Small intestine (tissue), 7 donors: ENCODE measurements around the gene POLD1. TPM values are rescaled to one million over a fixed set of nuclear protein-coding genes. Genes with fewer than 3 reads are reported as not detected.
"Not testable (repeated sequence)": the region's sequence is repeated elsewhere in the genome, so short reads cannot be mapped to it uniquely, and the experiment has no call there.

Source experiments
- DNase-seq, 2 donors: peaks; one replicate each; pipeline versions ENCODE4 v3.0.0 to v3.0.0-alpha.2; 2013
- FAIRE-seq: peaks from 2 replicates; lab custom pipeline; 2012; peaks lifted over from hg19 to GRCh38; lab: Jason Lieb, UNC
- H3K27ac ChIP-seq, 3 donors: one replicate each; pipeline ENCODE4 v1.5.1; 2013; ENCODE audit warnings: low read length in 2 of 3, mild to moderate bottlenecking in 2 of 3, control low read depth in 1 of 3, inconsistent platforms in 1 of 3, low read depth in 1 of 3, moderate library complexity in 1 of 3
- H3K27me3 ChIP-seq, 3 donors: one replicate each; pipeline ENCODE4 v1.6.1; 2013; ENCODE audit warnings: low read length in 3 of 3, inconsistent platforms in 1 of 3; ENCODE audit not compliant: control insufficient read depth in 3 of 3, insufficient read depth in 3 of 3
- H3K36me3 ChIP-seq, 3 donors: one replicate each; pipeline ENCODE4 v1.6.1; 2013; ENCODE audit warnings: low read length in 3 of 3, inconsistent platforms in 1 of 3, low read depth in 1 of 3, mild to moderate bottlenecking in 1 of 3, moderate library complexity in 1 of 3; ENCODE audit not compliant: control insufficient read depth in 3 of 3, insufficient read depth in 2 of 3
- H3K4me1 ChIP-seq, 3 donors: one replicate each; pipeline ENCODE4 v1.6.1; 2013; ENCODE audit warnings: low read length in 2 of 3, inconsistent platforms in 1 of 3, low read depth in 1 of 3, mild to moderate bottlenecking in 1 of 3, moderate library complexity in 1 of 3; ENCODE audit not compliant: control insufficient read depth in 3 of 3, insufficient read depth in 2 of 3
- H3K4me3 ChIP-seq, 3 donors: one replicate each; pipeline ENCODE4 v1.5.1; 2013; ENCODE audit warnings: low read length in 3 of 3, control low read depth in 1 of 3, inconsistent platforms in 1 of 3, low read depth in 1 of 3, mild to moderate bottlenecking in 1 of 3, moderate library complexity in 1 of 3
- H3K9me3 ChIP-seq, 2 donors: one replicate each; pipeline ENCODE4 v1.6.1; 2013; ENCODE audit warnings: low read depth in 1 of 2, low read length in 1 of 2; ENCODE audit not compliant: control insufficient read depth in 2 of 2, insufficient read depth in 1 of 2
- WGBS, 3 donors: extraction: QIAGEN DNeasy Blood & Tissue Kit; methylation state at CpG; one replicate each; pipeline ENCODE4 v1.1.7; 2013; 5-methylcytosine and 5-hydroxymethylcytosine counted together
- polyA plus RNA-seq, 4 donors: library from polyadenylated mRNA; stranded (reverse) in 3 of 4; unstranded in 1 of 4; fragments of 200-250 nt in 3 of 4; fragments of 120-200 nt in 1 of 4; gene quantifications; one replicate each; pipeline versions ENCODE4 v1.2.1 to v1.2.3, GENCODE V29; 2013
- donor health status: healthy with polysubstance abuse.
- donor health status: control.
- donor health status: control.
- donor health status: Bipolar disorder and iron deficiency.
- donor health status: healthy.

Gene POLD1
- polyA plus RNA-seq, 4 donors, result 25.0 to 34.0 (median 30.6) TPM

- peaks cover 0 to 5% (median 4%) of the 10 kb centered on the region in 3 donors for H3K4me1 ChIP-seq
- no peak overlapping the region for H3K27ac ChIP-seq
- H3K9me3 ChIP-seq, result no peaks in the 10 kb centered on the region
- FAIRE-seq (no peak), DNase-seq (no peak)
- no peaks in the 10 kb centered on the region for H3K27me3 ChIP-seq
- 92 to 93% (median 93%) methylated on average over 56 to 58 of the region's 58 CpGs for WGBS, 3 donors
- H3K36me3 ChIP-seq, result peaks cover 13 to 69% (median 16%) of the 10 kb centered on the region in 3 donors
- H3K4me3 ChIP-seq, result no peak overlapping the region
These were observed 2.0 kb upstream of the POLD1 start for GRCh38 chr19:50381881-50382729.

- 46 to 50% (median 48%) methylated on average over 21 of the region's 21 CpGs for WGBS, 3 donors
- no peaks in the 10 kb centered on the region for H3K27me3 ChIP-seq
- H3K27ac ChIP-seq, result peak overlapping the region in 2 of 3 donors; percentile 75 to 89
- H3K36me3 ChIP-seq, result peaks cover 11 to 67% (median 12%) of the 10 kb centered on the region in 3 donors
- H3K9me3 ChIP-seq, result no peaks in the 10 kb centered on the region
- peaks cover 0 to 5% (median 4%) of the 10 kb centered on the region in 3 donors for H3K4me1 ChIP-seq
- FAIRE-seq (no peak), DNase-seq (no peak)
- peak overlapping the region in 2 of 3 donors; percentile 7 to 69 for H3K4me3 ChIP-seq
These were observed 921 bp upstream of the POLD1 start for GRCh38 chr19:50383001-50383851.

GRCh38 chr19:50384685-50385535, 763 bp downstream of the POLD1 start:
- Histone ChIP-seq H3K36me3 (peaks cover 7 to 53% (median 10%) of the 10 kb centered on the region in 3 donors), H3K4me3 (peak overlapping the region; percentile 36 to 72 (median 69)), H3K4me1 (peaks cover 0 to 5% (median 4%) of the 10 kb centered on the region in 3 donors), H3K27me3 (no peaks in the 10 kb centered on the region), H3K27ac (peak overlapping the region in 2 of 3 donors; percentile 75 to 89), H3K9me3 (no peaks in the 10 kb centered on the region)
- FAIRE-seq (no peak), DNase-seq (no peak)
- WGBS, 3 donors, result 13 to 17% (median 17%) methylated on average over 26 of the region's 26 CpGs

GRCh38 chr19:50387176-50387867, 3.2 kb downstream of the POLD1 start:
- WGBS, 3 donors, result 88 to 90% (median 89%) methylated on average over 21 of the region's 21 CpGs
- Histone ChIP-seq H3K4me3 (no peak overlapping the region), H3K36me3 (peaks cover 0 to 29% (median 7%) of the 10 kb centered on the region in 3 donors), H3K9me3 (no peaks in the 10 kb centered on the region), H3K4me1 (peaks cover 0 to 5% (median 4%) of the 10 kb centered on the region in 3 donors), H3K27ac (no peak overlapping the region), H3K27me3 (no peaks in the 10 kb centered on the region)
- no peak for FAIRE-seq
- DNase-seq, result no peak

GRCh38 chr19:50387868-50388245, 3.7 kb downstream of the POLD1 start:
- Histone ChIP-seq H3K4me3 (no peak overlapping the region), H3K9me3 (no peaks in the 10 kb centered on the region), H3K27ac (no peak overlapping the region), H3K4me1 (peaks cover 0 to 5% (median 4%) of the 10 kb centered on the region in 3 donors), H3K36me3 (peaks cover 0 to 24% (median 2%) of the 10 kb centered on the region in 3 donors), H3K27me3 (no peaks in the 10 kb centered on the region)
- WGBS, 3 donors, result 89 to 96% (median 91%) methylated on average over 8 of the region's 8 CpGs
- DNase-seq, result no peak
- no peak for FAIRE-seq

GRCh38 chr19:50390295-50390694, 6.1 kb downstream of the POLD1 start:
- not testable (repeated sequence) for H3K4me3 ChIP-seq, H3K4me1 ChIP-seq, H3K27ac ChIP-seq, DNase-seq, H3K9me3 ChIP-seq, H3K27me3 ChIP-seq, FAIRE-seq
- 93 to 95% (median 93%) methylated on average over 3 of the region's 3 CpGs for WGBS, 3 donors
- peaks cover 0 to 21% (median 0%) of the 10 kb centered on the region in 3 donors for H3K36me3 ChIP-seq

GRCh38 chr19:50390952-50391351, 6.8 kb downstream of the POLD1 start:
- 96 to 98% (median 96%) methylated on average over 18 to 22 of the region's 23 CpGs for WGBS, 3 donors
- peaks cover 0 to 19% (median 0%) of the 10 kb centered on the region in 3 donors for H3K36me3 ChIP-seq
- H3K27ac ChIP-seq, H3K9me3 ChIP-seq, H3K4me1 ChIP-seq, H3K4me3 ChIP-seq, H3K27me3 ChIP-seq, DNase-seq, FAIRE-seq: not testable (repeated sequence)
